ENCODE measurements around the gene FCHSD2. TPM values are rescaled to one million over a fixed set of nuclear protein-coding genes. Genes with fewer than 3 reads are reported as not detected.

Gene FCHSD2
- total and polyA plus RNA-seq, 4 donors, result 7.6 to 18.7 (median 9.9) TPM

- Histone ChIP-seq H3K36me3 (ENCODE audit: control insufficient read depth in 4 of 4, insufficient read depth in 3 of 4, low read depth in 1 of 4, low read length in 3 of 4) (no peaks in the 10 kb centered on the region), H3K27ac (ENCODE audit: low read depth in 1 of 2, low read length in 2 of 2) (peak overlapping the region in 1 of 2 donors; percentile 52), H3K27me3 (ENCODE audit: control insufficient read depth in 4 of 4, insufficient read depth in 4 of 4, low read length in 3 of 4) (no peaks in the 10 kb centered on the region), H3K4me1 (ENCODE audit: control insufficient read depth in 4 of 4, insufficient read depth in 4 of 4, low read length in 3 of 4) (peaks cover 0 to 13% (median 4%) of the 10 kb centered on the region in 4 donors), H3K9ac (ENCODE audit: low read depth in 1 of 2, low read length in 2 of 2) (no peak overlapping the region), H3K4me3 (ENCODE audit: low read depth in 1 of 3, low read length in 3 of 3) (no peak overlapping the region), H3K9me3 (ENCODE audit: control insufficient read depth in 4 of 4, low read length in 3 of 4) (no peaks in the 10 kb centered on the region)
- TF ChIP-seq CTCF (IDR thresholded peaks at IDR 0.05; ENCODE audit: low read depth, low read length, missing input control) (no peak), JUND (IDR thresholded peaks at IDR 0.05) (no peak), RXRA (IDR thresholded peaks at IDR 0.05) (no peak)
- no peak for DNase-seq (ENCODE audit: low spot score)
- 96% methylated on average over 3 of the region's 3 CpGs for WGBS
Observed at GRCh38 chr11:72950685-72951084, 191.4 kb downstream of the FCHSD2 start.

- H3K36me3 ChIP-seq (ENCODE audit: control insufficient read depth in 4 of 4, insufficient read depth in 3 of 4, low read depth in 1 of 4, low read length in 3 of 4), result no peaks in the 10 kb centered on the region
- no peak overlapping the region for H3K27ac ChIP-seq (ENCODE audit: low read depth in 1 of 2, low read length in 2 of 2)
- H3K4me1 ChIP-seq (ENCODE audit: control insufficient read depth in 4 of 4, insufficient read depth in 4 of 4, low read length in 3 of 4), result peaks cover 0 to 13% (median 3%) of the 10 kb centered on the region in 4 donors
- H3K4me3 ChIP-seq (ENCODE audit: low read depth in 1 of 3, low read length in 3 of 3), result no peak overlapping the region
- no peaks in the 10 kb centered on the region for H3K9me3 ChIP-seq (ENCODE audit: control insufficient read depth in 4 of 4, low read length in 3 of 4)
- no peak for DNase-seq (ENCODE audit: low spot score)
- no peak overlapping the region for H3K9ac ChIP-seq (ENCODE audit: low read depth in 1 of 2, low read length in 2 of 2)
- 97% methylated on average over 1 of the region's 1 CpG for WGBS
- TF ChIP-seq HNF4A (conservative IDR thresholded peaks at IDR 0.05) (no peak), CTCF (IDR thresholded peaks at IDR 0.05; ENCODE audit: low read depth, low read length, missing input control) (no peak), EGR1 (IDR thresholded peaks at IDR 0.05; ENCODE audit: low read depth in 2 of 2) (no peak), FOXA1 (IDR thresholded peaks at IDR 0.05) (no peak), HNF4G (IDR thresholded peaks at IDR 0.05) (no peak), ZBTB33 (IDR thresholded peaks at IDR 0.05) (no peak), TAF1 (conservative IDR thresholded peaks at IDR 0.05) (no peak), SP1 (IDR thresholded peaks at IDR 0.05) (no peak), GABPA (IDR thresholded peaks at IDR 0.05 in 1 of 2, conservative IDR thresholded peaks at IDR 0.05 in 1 of 2) (no peak), FOXA2 (IDR thresholded peaks at IDR 0.05) (no peak)
- TF ChIP-seq, protein P1, sequence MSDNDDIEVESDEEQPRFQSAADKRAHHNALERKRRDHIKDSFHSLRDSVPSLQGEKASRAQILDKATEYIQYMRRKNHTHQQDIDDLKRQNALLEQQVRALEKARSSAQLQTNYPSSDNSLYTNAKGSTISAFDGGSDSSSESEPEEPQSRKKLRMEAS (IDR thresholded peaks at IDR 0.05), result no peak
- no peaks in the 10 kb centered on the region for H3K27me3 ChIP-seq (ENCODE audit: control insufficient read depth in 4 of 4, insufficient read depth in 4 of 4, low read length in 3 of 4)
Observed at GRCh38 chr11:72947229-72947628, 194.9 kb downstream of the FCHSD2 start.

All from liver (tissue), 9 donors.